Keratinocyte (primary cell): ENCODE data around the gene DACT2. TPM values are rescaled to one million over a fixed set of nuclear protein-coding genes. Genes with fewer than 3 reads are reported as not detected.

ENCODE experiments used
- DNase-seq: peaks from one replicate; pipeline ENCODE4 v3.0.0-alpha.2; 2011; ENCODE audit warnings: low read depth, missing footprints, low spot score
- FAIRE-seq: peaks from 2 replicates; lab custom pipeline; 2011; peaks lifted over from hg19 to GRCh38; lab: Jason Lieb, UNC
- H2AFZ ChIP-seq: 2 replicates; pipeline ENCODE4 v1.6.0; 2012; ENCODE audit warnings: low read length, control low read depth, inconsistent platforms; ENCODE audit not compliant: control insufficient read depth
- H3K27ac ChIP-seq: 2 replicates; pipeline ENCODE4 v1.5.1; 2011; ENCODE audit warnings: low read length; ENCODE audit not compliant: control insufficient read depth, insufficient read depth
- H3K27me3 ChIP-seq: 3 replicates; pipeline ENCODE4 v1.6.0; 2011; ENCODE audit warnings: low read length; ENCODE audit not compliant: control insufficient read depth, insufficient read depth; ENCODE audit errors: extremely low read depth
- H3K36me3 ChIP-seq, 2 experiments: 2 replicates in 1 of 2; 3 replicates in 1 of 2; pipeline ENCODE4 v1.5.1; 2011; ENCODE audit warnings: low read length in 2 of 2, mild to moderate bottlenecking in 1 of 2; ENCODE audit not compliant: control insufficient read depth in 2 of 2, insufficient read depth in 2 of 2; ENCODE audit errors: extremely low read depth in 1 of 2
- H3K4me1 ChIP-seq: 3 replicates; pipeline ENCODE4 v1.5.1; 2011; ENCODE audit warnings: low read length; ENCODE audit not compliant: control insufficient read depth, insufficient read depth; ENCODE audit errors: extremely low read depth
- H3K4me2 ChIP-seq: 3 replicates; pipeline ENCODE4 v1.6.0; 2011; ENCODE audit warnings: low read depth, low read length; ENCODE audit not compliant: control insufficient read depth, insufficient read depth; ENCODE audit errors: extremely low read depth
- H3K4me3 ChIP-seq, 3 experiments: fragments of 200-600 bp in 1 of 3; sonication (generic) in 1 of 3; 2 replicates in 2 of 3; 3 replicates in 1 of 3; pipeline ENCODE4 v1.5.1; 2011 to 2016; ENCODE audit warnings: low read length in 3 of 3, mild to moderate bottlenecking in 3 of 3, control low read depth in 2 of 3, inconsistent platforms in 1 of 3, low read depth in 1 of 3, mixed read lengths in 1 of 3, mixed run types in 1 of 3, moderate library complexity in 1 of 3; ENCODE audit not compliant: control insufficient read depth in 2 of 3, insufficient read depth in 2 of 3; ENCODE audit errors: extremely low read depth in 1 of 3
- H3K79me2 ChIP-seq: 2 replicates; pipeline ENCODE4 v1.6.0; 2012; ENCODE audit warnings: low read length; ENCODE audit not compliant: control insufficient read depth, insufficient read depth
- H3K9ac ChIP-seq: 3 replicates; pipeline ENCODE4 v1.6.0; 2011; ENCODE audit warnings: low read length; ENCODE audit not compliant: control insufficient read depth, insufficient read depth; ENCODE audit errors: extremely low read depth
- H3K9me1 ChIP-seq: 3 replicates; pipeline ENCODE4 v1.6.0; 2011; ENCODE audit warnings: low read length; ENCODE audit not compliant: control insufficient read depth, insufficient read depth; ENCODE audit errors: extremely low read depth
- H3K9me3 ChIP-seq: 2 replicates; pipeline ENCODE4 v1.5.1; 2012; ENCODE audit warnings: low read depth, low read length; ENCODE audit not compliant: control insufficient read depth
- H4K20me1 ChIP-seq: 3 replicates; pipeline ENCODE4 v1.6.0; 2011; ENCODE audit warnings: low read length; ENCODE audit not compliant: control insufficient read depth, insufficient read depth; ENCODE audit errors: extremely low read depth
- EZH2 ChIP-seq: IDR thresholded peaks from one replicate; pipeline ENCODE4 v1.6.1; 2012; ENCODE audit warnings: inconsistent platforms, mild to moderate bottlenecking, low read length, moderate library complexity
- dilution Hi-C: fragments of 300-500 bp; cut with MboI; formaldehyde crosslinking; loops from one replicate; pipeline ENCODE4 v1.7.0; 2020; ENCODE audit warnings: low sequenced_read_pairs; ENCODE audit not compliant: extremely low pct_ligation_motif_present
- polyA plus RNA-seq, 5 experiments: library from polyadenylated mRNA; depleted of rRNA in 3 of 5; stranded (reverse) in 3 of 5; stranded (forward) in 1 of 5; unstranded in 1 of 5; fragments of >200 nt; gene quantifications; 1 replicate in 1 of 5; 2 replicates in 3 of 5; 3 replicates in 1 of 5; pipeline versions ENCODE4 v1.2.1 to v1.2.3, GENCODE V29; 2011 to 2012; ENCODE audit warnings: missing spikeins in 2 of 5, low read depth in 1 of 5, low replicate concordance in 1 of 5
- TF ChIP-seq, protein P1 (sequence below), 3 experiments: IDR thresholded peaks in 1 of 3; conservative IDR thresholded peaks in 1 of 3; optimal IDR thresholded peaks in 1 of 3; 2 replicates in 2 of 3; 3 replicates in 1 of 3; pipeline versions ENCODE3 to v1.5.1; 2011; ENCODE audit warnings: low read length in 3 of 3, mild to moderate bottlenecking in 3 of 3, moderate library complexity in 2 of 3, control low read depth in 1 of 3, inconsistent platforms in 1 of 3; ENCODE audit not compliant: insufficient read depth in 2 of 3; ENCODE audit errors: extremely low read depth in 1 of 3

DACT2 gene
- polyA plus RNA-seq, 1 donor (not counting 4 experiments of a cell fraction or from before 2014, with no cell fraction given): 0.09 TPM

DNA sequence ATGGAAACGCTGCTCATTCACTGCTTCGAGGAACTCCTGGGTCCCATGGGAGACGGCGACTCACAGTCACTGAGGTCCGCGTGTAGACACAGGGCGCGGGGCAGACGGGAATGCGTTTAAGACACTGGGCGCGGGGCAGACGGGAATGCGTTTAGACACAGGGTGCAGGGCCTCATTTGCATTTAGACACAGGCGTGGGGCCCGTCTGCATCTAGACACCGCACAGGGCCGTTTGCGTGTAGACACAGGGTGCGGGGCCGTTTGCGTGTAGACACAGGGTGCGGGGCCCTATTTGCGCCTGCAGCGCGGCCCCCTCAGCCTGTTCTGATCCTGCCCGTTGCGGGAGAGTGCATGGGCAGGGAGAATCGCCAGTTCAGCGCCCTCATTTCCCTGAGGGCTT is 10.4 kb downstream of the DACT2 start:
- H3K9me1 ChIP-seq: no peaks in the 10 kb centered on the region
- H4K20me1 ChIP-seq: no peaks in the 10 kb centered on the region
- peaks cover 6% of the 10 kb centered on the region for H3K27me3 ChIP-seq
- no peak overlapping the region for H3K9ac ChIP-seq
- H3K36me3 ChIP-seq: no peaks in the 10 kb centered on the region
- H3K4me3 ChIP-seq: no peak overlapping the region
- H3K79me2 ChIP-seq: no peaks in the 10 kb centered on the region
- peaks cover 6% of the 10 kb centered on the region for H3K4me1 ChIP-seq
- no peaks in the 10 kb centered on the region for H3K9me3 ChIP-seq
- no peak overlapping the region for H3K27ac ChIP-seq
- H2AFZ ChIP-seq: no peak overlapping the region
- dilution Hi-C loops: no loop called here
- no peak overlapping the region for H3K4me2 ChIP-seq
- FAIRE-seq (no peak), DNase-seq (no peak)
- TF ChIP-seq EZH2: no peak
- TF ChIP-seq, protein P1, sequence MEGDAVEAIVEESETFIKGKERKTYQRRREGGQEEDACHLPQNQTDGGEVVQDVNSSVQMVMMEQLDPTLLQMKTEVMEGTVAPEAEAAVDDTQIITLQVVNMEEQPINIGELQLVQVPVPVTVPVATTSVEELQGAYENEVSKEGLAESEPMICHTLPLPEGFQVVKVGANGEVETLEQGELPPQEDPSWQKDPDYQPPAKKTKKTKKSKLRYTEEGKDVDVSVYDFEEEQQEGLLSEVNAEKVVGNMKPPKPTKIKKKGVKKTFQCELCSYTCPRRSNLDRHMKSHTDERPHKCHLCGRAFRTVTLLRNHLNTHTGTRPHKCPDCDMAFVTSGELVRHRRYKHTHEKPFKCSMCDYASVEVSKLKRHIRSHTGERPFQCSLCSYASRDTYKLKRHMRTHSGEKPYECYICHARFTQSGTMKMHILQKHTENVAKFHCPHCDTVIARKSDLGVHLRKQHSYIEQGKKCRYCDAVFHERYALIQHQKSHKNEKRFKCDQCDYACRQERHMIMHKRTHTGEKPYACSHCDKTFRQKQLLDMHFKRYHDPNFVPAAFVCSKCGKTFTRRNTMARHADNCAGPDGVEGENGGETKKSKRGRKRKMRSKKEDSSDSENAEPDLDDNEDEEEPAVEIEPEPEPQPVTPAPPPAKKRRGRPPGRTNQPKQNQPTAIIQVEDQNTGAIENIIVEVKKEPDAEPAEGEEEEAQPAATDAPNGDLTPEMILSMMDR (optimal IDR thresholded peaks at IDR 0.05 in 1 of 3, IDR thresholded peaks at IDR 0.05 in 1 of 3, conservative IDR thresholded peaks at IDR 0.05 in 1 of 3; ENCODE audit: extremely low read depth in 1 of 3, insufficient read depth in 2 of 3, low read length in 3 of 3): no peak

- Histone ChIP-seq H3K4me1 (peaks cover 5% of the 10 kb centered on the region), H3K9me1 (no peaks in the 10 kb centered on the region), H3K36me3 (no peaks in the 10 kb centered on the region), H3K9me3 (no peaks in the 10 kb centered on the region), H3K79me2 (no peaks in the 10 kb centered on the region), H3K4me3 (no peak overlapping the region), H3K4me2 (no peak overlapping the region), H3K27me3 (peaks cover 3% of the 10 kb centered on the region), H3K27ac (no peak overlapping the region), H2AFZ (no peak overlapping the region), H3K9ac (no peak overlapping the region), H4K20me1 (no peaks in the 10 kb centered on the region)
- FAIRE-seq (no peak), DNase-seq (no peak)
- TF ChIP-seq, protein P1 (optimal IDR thresholded peaks at IDR 0.05 in 1 of 3, IDR thresholded peaks at IDR 0.05 in 1 of 3, conservative IDR thresholded peaks at IDR 0.05 in 1 of 3; ENCODE audit: extremely low read depth in 1 of 3, insufficient read depth in 2 of 3, low read length in 3 of 3): no peak
- TF ChIP-seq EZH2: no peak
- dilution Hi-C loops: no loop called here
These were observed 11.0 kb downstream of the DACT2 start for GRCh38 chr6:168308390-168309144.
